ENCODE measurements around the gene MEOX2. TPM values are rescaled to one million over a fixed set of nuclear protein-coding genes. Genes with fewer than 3 reads are reported as not detected.

The MEOX2 gene
- total and polyA plus RNA-seq, 2 of the 8 experiments (the other 6 are each of a cell fraction or from before 2014, with no cell fraction given), result 0.05 to 0.19 TPM

DNA sequence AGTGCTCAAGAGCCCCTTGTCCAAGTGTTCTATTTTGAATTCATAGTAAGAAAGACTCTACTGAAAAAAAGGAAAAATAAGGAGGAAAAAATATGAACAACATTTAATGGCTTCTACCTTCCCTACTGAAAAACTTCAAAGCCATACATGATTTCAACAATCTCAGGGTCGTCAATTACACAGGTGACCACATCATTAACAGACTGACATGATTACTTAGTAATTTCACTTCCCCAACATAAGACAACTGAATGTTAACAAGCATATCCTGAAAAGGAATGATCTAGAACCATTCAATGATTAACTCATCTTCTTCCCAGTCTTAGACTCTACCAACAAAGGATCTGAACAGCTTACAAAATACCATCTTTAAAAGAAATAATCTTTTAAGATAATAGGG lies 34.8 kb downstream of the MEOX2 start (continued):
- TF ChIP-seq RXRA (IDR thresholded peaks at IDR 0.05; ENCODE audit: insufficient read depth, low read depth, low read length) (no peak), SRF (IDR thresholded peaks at IDR 0.05; ENCODE audit: low read depth, low read length) (no peak), CEBPB (IDR thresholded peaks at IDR 0.05; ENCODE audit: low read depth, low read length) (no peak), HDAC2 (IDR thresholded peaks at IDR 0.05; ENCODE audit: borderline replicate concordance in 1 of 2, low read depth in 2 of 2, low read length in 2 of 2) (no peak)

Data from H1 (cell line).